T47D (cell line): Measurements from ENCODE around the gene ERI2.
"Not testable (repeated sequence)": the region's sequence is repeated elsewhere in the genome, so short reads cannot be mapped to it uniquely, and the experiment has no call there.

Experiments
- DNase-seq, 2 experiments: peaks; one replicate each; pipeline versions ENCODE4 v3.0.0 to v3.0.0-alpha.2; 2011 to 2012; ENCODE audit warnings: low read depth in 1 of 2, low spot score in 1 of 2
- JUND ChIP-seq: IDR thresholded peaks from 2 replicates; pipeline ENCODE4 v1.6.1; 2012; ENCODE audit warnings: low read depth
- in situ Hi-C: cut with HindIII; loops from 2 replicates; pipeline ENCODE4 v1.10.0; 2016; ENCODE audit warnings: low sequenced_read_pairs, low pct_unique_long_range_greater_than_20kb

The ERI2 gene

DNA sequence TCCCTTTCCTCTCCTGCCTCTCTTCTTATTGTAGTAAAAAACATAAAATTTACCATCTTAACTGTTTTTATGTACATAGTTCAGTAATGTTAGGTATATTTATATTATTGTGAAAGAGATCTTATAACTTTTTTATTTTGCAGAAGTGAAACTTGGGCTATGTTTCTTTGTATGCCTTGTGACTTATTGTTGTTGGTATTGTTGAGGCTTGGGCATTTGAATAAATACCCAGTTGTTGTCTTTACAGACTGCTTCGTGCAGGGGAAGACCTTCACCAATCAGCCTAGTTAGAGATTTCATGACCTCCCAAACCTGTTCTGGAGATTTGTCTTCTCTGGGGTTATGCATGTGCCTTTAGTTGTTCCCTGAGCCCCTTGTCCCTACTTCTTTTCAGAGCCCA, 32.0 kb upstream of the ERI2 start:
- no peak for DNase-seq
- in situ Hi-C loops = no loop called here
- no peak for TF ChIP-seq JUND

GRCh38 chr16:20833086-20833485, 26.8 kb upstream of the ERI2 start:
- in situ Hi-C loops = no loop called here
- no peak for TF ChIP-seq JUND
- no peak for DNase-seq

DNA sequence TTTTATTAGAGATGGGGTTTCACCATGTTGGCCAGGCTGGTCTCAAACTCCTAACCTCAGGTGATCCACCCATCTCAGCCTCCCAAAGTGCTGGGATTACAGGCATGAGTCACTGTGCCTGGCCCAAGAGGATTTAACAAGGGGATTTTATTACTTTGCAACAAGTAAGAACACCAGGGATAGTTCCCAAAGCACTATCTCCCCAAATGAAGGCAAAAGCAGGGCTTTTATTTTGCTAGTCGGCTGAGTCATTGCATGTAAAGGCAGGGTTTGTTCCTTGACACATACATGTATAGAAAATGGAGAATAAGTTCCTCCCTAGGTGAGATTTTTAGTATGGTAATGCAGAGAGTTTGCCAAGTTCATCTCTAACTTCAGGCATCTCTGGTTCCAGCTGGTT, 24.1 kb upstream of the ERI2 start:
- TF ChIP-seq JUND = no peak
- in situ Hi-C loops = no loop called here
- no peak for DNase-seq

DNA sequence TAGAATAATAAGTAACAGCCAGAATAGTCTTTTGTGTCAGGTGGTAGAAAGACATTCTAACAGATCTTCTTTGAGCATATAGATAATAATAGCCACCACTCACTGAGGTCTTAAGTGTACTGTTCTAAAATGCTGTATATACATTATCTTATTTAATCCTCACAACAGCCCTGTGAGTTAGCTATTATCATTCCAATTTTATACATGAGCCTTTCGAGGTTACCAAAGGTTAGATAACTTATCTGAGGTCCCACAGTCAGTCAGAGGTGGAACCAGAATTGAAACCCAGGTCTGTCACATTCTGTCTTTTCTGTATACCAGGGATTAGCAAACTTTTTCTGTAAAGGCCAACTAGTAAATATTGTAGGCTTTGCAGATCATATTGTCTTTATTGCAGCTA, 23.3 kb upstream of the ERI2 start:
- in situ Hi-C loops = no loop called here
- DNase-seq = no peak
- TF ChIP-seq JUND = no peak

- TF ChIP-seq JUND = no peak
- DNase-seq = no peak
- in situ Hi-C loops = no loop called here
Measured at GRCh38 chr16:20826039-20826566, 19.8 kb upstream of the ERI2 start.

DNA sequence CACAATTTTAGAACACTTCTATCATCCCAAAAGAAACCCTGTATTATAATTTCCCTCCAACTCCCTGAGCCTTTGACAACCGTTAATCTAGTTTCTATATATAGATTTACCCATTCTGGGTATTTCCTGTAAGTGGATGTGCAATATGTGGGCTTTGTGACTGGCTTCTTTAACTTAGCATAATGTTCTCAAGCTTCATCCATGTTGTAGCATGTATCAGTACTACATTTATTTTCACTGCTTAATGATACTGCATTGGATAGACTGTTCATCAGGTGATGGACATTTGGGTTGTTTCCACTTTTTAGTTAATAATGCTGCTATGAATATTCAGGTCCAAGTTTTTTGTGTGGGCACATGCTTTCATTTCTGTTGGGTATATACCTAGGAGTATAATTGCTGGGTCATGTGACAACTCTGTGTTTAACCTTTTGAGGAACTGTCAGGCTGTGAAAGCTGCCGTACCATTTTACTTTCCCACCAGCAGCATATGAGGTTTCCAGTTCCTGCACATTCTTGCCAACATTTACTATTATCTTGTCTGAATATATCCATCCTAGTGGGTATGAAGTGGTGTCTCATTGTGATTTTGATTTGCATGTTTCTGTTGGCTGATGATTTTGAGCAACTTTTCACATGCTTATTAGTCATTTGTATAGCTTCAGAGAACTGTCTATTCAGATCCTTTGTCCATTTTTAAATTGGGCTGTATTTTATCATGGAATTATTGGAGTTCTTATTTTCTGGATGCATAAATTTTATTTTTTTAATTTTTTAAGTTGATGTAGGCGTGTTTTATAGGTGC, 16.5 kb upstream of the ERI2 start:
- no peak for TF ChIP-seq JUND
- DNase-seq = no peak
- in situ Hi-C loops = no loop called here

- TF ChIP-seq JUND = no peak
- in situ Hi-C loops = no loop called here
- DNase-seq = no peak
Measured at GRCh38 chr16:20821682-20822081, 15.4 kb upstream of the ERI2 start.

DNA sequence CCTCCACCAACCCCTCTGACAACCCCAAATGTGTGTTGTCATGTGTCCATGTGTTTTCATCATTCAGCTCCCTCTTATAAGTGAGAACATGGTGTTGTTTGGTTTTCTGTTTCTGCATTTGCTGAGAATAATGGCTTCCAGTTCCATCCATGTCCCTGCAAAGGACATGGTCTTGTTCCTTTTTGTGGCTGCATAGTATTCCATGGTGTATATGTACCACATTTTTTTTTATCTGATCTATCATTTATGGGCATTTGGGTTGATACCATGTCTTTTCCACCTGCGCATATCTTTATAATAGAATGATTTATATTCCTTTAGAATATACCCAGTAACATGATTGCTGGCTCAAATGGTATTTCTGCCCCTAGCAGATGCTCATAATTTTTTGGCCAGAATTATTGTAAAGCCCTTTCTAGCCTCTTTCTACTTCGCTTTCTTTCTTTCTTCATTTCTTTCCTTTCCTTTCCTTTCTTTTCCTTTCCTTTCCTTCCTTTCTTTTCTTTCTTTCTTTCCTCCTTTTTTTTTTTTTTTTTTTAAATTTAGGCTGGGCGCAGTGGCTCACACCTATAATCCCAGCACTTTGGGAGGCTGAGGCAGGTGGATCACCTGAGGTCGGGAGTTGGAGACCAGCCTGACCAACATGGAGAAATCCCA, 12.8 kb upstream of the ERI2 start:
- TF ChIP-seq JUND = no peak
- in situ Hi-C loops = no loop called here

DNA sequence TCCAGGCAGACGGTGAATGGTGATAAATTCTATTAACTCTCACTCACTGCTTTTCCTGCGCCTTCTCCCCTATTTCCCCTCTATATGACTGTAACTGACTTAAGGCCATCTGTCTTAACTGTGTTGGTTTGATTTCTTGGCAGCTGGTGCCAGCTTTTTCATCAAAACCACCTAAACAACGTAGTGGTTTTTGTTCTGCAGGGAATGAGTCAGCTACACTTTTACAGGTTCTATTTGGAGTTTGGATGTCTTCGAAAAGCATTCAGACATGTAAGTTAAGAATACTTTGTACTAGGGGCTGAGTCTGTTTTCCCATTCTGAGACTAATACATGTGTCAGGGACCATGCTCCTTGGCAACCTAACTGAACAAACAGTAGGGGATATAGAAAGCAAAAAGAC, 8.5 kb upstream of the ERI2 start:
- DNase-seq = no peak
- TF ChIP-seq JUND = no peak
- in situ Hi-C loops = no loop called here

More for the DNA sequence above, 12.8 kb upstream of the ERI2 start:
- no peak for DNase-seq

DNA sequence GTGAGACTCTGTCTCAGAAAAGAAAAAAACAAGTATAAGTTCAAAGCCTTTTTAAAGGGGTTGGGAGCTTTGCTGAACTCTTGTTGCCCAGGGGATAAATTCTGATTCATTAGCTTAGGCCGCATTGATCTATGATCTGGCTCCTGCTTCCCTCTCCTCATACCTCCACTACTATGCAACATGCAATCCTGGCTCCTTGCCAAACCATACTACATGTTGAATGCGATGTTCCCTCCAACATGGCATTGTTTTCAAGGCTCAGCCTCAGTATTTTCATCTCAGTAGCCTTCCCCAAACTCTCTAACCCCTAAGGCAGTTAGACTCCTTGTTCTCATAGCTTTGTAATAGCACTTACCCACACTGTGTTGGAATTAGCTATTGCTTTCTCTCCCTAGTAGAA, 6.2 kb upstream of the ERI2 start:
- in situ Hi-C loops = no loop called here
- no peak for DNase-seq
- no peak for TF ChIP-seq JUND

DNA sequence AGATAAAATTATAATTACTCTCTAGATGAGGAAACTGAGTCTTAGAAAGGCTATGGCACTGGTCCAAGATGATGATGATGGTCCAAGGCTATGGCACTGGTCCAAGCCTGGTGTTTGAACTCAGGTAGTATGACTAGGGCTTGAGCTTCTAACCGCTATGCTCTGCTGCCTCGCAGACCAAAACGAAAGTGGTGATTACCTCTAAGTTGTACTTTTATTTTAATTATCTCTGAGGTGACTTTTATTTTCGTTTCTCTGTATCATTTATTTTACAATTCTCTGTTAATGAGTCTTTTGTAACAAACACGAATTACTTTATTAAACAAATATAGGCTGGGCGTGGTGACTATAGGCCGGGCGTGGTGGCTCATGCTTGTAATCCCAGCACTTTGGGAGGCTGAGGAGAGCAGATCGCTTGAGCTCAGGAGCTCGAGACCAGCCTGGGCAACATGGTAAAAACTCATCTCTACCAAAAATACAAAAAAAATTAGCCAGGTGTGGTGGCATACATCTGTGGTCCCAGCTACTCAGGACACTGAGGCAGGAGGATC, 5.7 kb upstream of the ERI2 start:
- no peak for TF ChIP-seq JUND
- in situ Hi-C loops = no loop called here
- no peak for DNase-seq

DNA sequence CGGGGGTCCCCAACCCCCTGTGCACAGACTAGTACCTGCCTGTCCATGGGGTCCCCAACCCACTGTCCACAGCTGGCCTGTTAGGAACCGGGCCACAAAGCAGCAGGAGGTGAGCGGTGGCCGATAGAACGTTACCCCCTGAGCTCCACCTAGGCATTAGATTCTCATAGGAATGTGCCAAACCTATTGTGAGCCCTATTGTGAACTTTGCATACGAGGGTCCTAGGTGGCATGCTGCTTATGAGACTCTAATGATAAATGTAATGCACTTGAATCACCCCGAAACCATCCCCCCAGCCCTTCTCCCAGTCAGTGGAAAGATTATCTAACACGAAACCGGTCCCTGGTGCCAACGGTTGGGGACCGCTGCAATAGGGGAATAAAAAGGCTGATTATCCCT, 1.6 kb upstream of the ERI2 start:
- in situ Hi-C loops = no loop called here
- no peak for DNase-seq
- no peak for TF ChIP-seq JUND

DNA sequence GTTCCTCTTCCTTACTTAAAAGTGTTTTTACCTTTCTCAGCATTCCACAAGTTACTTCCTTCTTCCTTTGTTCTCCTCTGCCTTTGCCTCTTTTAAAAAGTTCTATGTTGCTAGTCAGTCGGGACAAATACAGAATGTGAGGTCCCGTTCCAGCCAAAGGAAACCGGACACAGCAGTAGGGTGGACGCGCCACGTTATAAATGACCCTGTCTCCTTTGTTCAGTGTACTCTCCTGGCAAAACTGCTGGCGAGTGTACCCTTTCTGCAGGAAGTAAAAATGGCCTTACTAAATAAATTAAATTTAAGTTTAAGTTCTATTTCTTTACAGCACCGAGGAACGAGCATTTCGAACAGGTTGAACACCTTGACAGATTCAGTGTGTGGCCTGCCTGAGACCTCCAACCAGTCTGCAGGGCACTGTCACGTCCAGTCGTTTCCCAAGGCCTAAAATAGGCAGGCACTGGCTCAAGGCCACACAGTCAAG, 546 bp downstream of the ERI2 start:
- in situ Hi-C loops = not testable (repeated sequence)
- DNase-seq = peak in 1 of 2 experiments; percentile 4
